Measurements from ENCODE around the gene NRXN3. TPM values are rescaled to one million over a fixed set of nuclear protein-coding genes. Genes with fewer than 3 reads are reported as not detected.

The NRXN3 gene
- total and polyA plus RNA-seq, 2 of the 4 experiments (the other 2 are of a cell fraction), result 4.8 to 25.1 TPM

GRCh38 chr14:78673845-78674244, 503.7 kb downstream of the NRXN3 start:
- Histone ChIP-seq H2AFZ (replicated peaks; ENCODE audit: low read length, poor library complexity) (no peak overlapping the region), H2BK15ac (ENCODE audit: low read depth, low read length) (no peak overlapping the region), H2AK9ac (replicated peaks; ENCODE audit: low read depth, low read length, poor library complexity) (no peak overlapping the region), H3K18ac (ENCODE audit: low read depth, low read length) (no peak overlapping the region), H3K56ac (ENCODE audit: extremely low read depth, insufficient read depth, low read length) (no peak overlapping the region), H3K23ac (ENCODE audit: low read depth, low read length) (no peak overlapping the region), H2AK5ac (ENCODE audit: low read depth, low read length) (no peak overlapping the region), H2BK20ac (ENCODE audit: low read depth, low read length) (no peak overlapping the region), H3K27me3 (ENCODE audit: control insufficient read depth, insufficient read depth, low read length) (no peaks in the 10 kb centered on the region), H3K4me3 (ENCODE audit: insufficient read depth, low read depth, low read length) (no peak overlapping the region), H2BK120ac (ENCODE audit: low read depth, low read length) (no peak overlapping the region), H3K9me1 (ENCODE audit: insufficient read depth, low read length) (no peaks in the 10 kb centered on the region), H3K4me2 (ENCODE audit: low read depth, low read length) (no peak overlapping the region), H3K36me3 (ENCODE audit: control insufficient read depth, insufficient read depth, low read length) (no peaks in the 10 kb centered on the region), H3K79me1 (ENCODE audit: low read depth in 1 of 2, low read length in 2 of 2) (no peaks in the 10 kb centered on the region), H4K8ac (ENCODE audit: low read depth in 2 of 2, low read length in 2 of 2) (no peak overlapping the region), H2BK5ac (ENCODE audit: low read depth, low read length, poor library complexity, severe bottlenecking) (no peak overlapping the region), H3K9me3 (ENCODE audit: control insufficient read depth, insufficient read depth, low read length) (no peaks in the 10 kb centered on the region; the same call in none of the 2 replicates), H3K9ac (ENCODE audit: low read depth, low read length) (no peak overlapping the region), H4K91ac (ENCODE audit: insufficient read depth, low read depth, low read length) (no peak overlapping the region), H3K14ac (replicated peaks; ENCODE audit: low read depth, low read length) (no peak overlapping the region), H3K4me1 (ENCODE audit: control insufficient read depth, insufficient read depth, low read length) (no peaks in the 10 kb centered on the region), H4K20me1 (ENCODE audit: insufficient read depth, low read length) (no peaks in the 10 kb centered on the region), H4K5ac (ENCODE audit: low read depth, low read length) (no peak overlapping the region), H3K4ac (ENCODE audit: low read depth, low read length) (no peak overlapping the region), H3K27ac (ENCODE audit: insufficient read depth, low read length) (no peak overlapping the region)
- TF ChIP-seq RAD21 (IDR thresholded peaks at IDR 0.05; ENCODE audit: low read length), result no peak
- TF ChIP-seq BHLHE40 (IDR thresholded peaks at IDR 0.05; ENCODE audit: low read depth, low read length), result no peak
- TF ChIP-seq SMC3 (IDR thresholded peaks at IDR 0.05; ENCODE audit: low read depth, low read length), result no peak
- TF ChIP-seq NFE2L2 (IDR thresholded peaks at IDR 0.05; ENCODE audit: low read depth, low read length), result no peak
- no peak for TF ChIP-seq CTCF (conservative IDR thresholded peaks at IDR 0.05; ENCODE audit: low read depth, low read length)
- TF ChIP-seq, protein P1, sequence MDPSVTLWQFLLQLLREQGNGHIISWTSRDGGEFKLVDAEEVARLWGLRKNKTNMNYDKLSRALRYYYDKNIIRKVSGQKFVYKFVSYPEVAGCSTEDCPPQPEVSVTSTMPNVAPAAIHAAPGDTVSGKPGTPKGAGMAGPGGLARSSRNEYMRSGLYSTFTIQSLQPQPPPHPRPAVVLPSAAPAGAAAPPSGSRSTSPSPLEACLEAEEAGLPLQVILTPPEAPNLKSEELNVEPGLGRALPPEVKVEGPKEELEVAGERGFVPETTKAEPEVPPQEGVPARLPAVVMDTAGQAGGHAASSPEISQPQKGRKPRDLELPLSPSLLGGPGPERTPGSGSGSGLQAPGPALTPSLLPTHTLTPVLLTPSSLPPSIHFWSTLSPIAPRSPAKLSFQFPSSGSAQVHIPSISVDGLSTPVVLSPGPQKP (IDR thresholded peaks at IDR 0.05; ENCODE audit: borderline replicate concordance, low read depth, low read length), result no peak
- dilution Hi-C loops (cut with HindIII; ENCODE audit: low sequenced_read_pairs, unreplicated experiment), result no loop called here
- no peak for DNase-seq
- 0% methylated on average over 1 of the region's 3 CpGs; no CpG with 5 or more reads in 1 of the 2 experiments for WGBS, 2 experiments (ENCODE audit: extremely low coverage in 2 of 2, insufficient read length in 1 of 2)
- ChIA-PET POLR2A (ENCODE audit: unreplicated experiment) (no interaction called here), CTCF (no interaction called here)
- in situ Hi-C loops (cut with MboI; ENCODE audit: low sequenced_read_pairs), result no loop called here
- BruUV-seq (replicated peaks), result no TSS peak
- intact Hi-C loops (cut with micrococcal nuclease), result no loop called here
- no peak for ATAC-seq (ENCODE audit: low read depth)

Data from IMR-90 (cell line).